ENCODE data around the gene SUMO3.

DNA sequence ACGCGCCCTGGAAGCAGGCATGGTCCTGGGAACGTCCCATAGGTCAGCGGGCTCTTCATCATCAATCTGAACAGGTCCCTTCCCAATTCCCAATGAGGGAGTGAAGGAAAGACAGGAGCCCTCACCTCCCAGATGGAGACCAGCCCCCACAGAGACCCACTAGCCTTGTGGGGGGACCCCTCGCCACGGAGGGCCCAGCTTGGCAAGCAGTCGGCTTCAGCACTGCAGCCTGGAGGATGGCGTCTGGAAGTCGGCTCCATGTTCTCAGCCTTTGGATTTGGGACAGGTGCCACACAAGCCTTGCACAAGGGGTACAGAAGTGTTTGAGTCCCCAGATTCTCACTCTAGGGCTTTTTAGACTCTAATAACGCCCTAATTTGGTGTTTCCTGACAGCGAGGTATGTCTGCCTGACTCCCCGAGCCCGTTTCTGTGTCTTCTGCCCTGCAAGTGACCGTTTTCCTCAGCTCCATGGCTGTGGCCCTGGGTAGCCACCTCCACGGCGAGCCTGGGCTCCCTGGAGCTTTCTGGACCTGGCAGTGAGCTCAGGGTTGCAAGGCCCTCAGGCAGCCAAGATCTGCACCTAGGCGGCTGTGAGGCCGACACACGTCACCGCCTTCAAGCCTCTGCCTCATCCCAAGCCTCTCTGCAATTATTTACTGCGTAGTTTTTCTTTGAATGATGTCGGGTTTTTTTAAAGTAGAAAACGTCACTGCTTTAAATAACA lies 25.0 kb upstream of the SUMO3 start:
- TF ChIP-seq, protein P1, sequence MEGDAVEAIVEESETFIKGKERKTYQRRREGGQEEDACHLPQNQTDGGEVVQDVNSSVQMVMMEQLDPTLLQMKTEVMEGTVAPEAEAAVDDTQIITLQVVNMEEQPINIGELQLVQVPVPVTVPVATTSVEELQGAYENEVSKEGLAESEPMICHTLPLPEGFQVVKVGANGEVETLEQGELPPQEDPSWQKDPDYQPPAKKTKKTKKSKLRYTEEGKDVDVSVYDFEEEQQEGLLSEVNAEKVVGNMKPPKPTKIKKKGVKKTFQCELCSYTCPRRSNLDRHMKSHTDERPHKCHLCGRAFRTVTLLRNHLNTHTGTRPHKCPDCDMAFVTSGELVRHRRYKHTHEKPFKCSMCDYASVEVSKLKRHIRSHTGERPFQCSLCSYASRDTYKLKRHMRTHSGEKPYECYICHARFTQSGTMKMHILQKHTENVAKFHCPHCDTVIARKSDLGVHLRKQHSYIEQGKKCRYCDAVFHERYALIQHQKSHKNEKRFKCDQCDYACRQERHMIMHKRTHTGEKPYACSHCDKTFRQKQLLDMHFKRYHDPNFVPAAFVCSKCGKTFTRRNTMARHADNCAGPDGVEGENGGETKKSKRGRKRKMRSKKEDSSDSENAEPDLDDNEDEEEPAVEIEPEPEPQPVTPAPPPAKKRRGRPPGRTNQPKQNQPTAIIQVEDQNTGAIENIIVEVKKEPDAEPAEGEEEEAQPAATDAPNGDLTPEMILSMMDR (conservative IDR thresholded peaks at IDR 0.05 in 1 of 2, IDR thresholded peaks at IDR 0.05 in 1 of 2; ENCODE audit: extremely low read depth in 1 of 2, insufficient read depth in 1 of 2, low read depth in 1 of 2, low read length in 2 of 2) = no peak
- TF ChIP-seq EZH2 (IDR thresholded peaks at IDR 0.05; ENCODE audit: borderline replicate concordance, low read length) = no peak

Data from mammary epithelial cell (primary cell).